Frontal cortex (tissue), 4 donors: ENCODE measurements around the gene ANKRD22. TPM values are rescaled to one million over a fixed set of nuclear protein-coding genes. Genes with fewer than 3 reads are reported as not detected.
A peak's percentile ranks its signal among the peaks of the same experiment; 100 is the strongest.

Source experiments
- DNase-seq, 2 donors: peaks; one replicate each; pipeline ENCODE4 v3.0.0; 2012; ENCODE audit warnings: low spot score in 2 of 2
- FAIRE-seq: peaks from 2 replicates; lab custom pipeline; 2012; peaks lifted over from hg19 to GRCh38; lab: Jason Lieb, UNC
- total RNA-seq: library from RNA; depleted of rRNA; stranded (reverse); fragments of >200 nt; gene quantifications from one replicate; pipeline ENCODE4 v1.2.3, GENCODE V29; 2014
- donor health status: control.
- donor health status: control.
- donor health status: control.

Gene ANKRD22
- total RNA-seq, 1 donor from 2014 or later: under 0.01 TPM

- DNase-seq (peak; percentile 13 to 24), FAIRE-seq (no peak)
Measured at GRCh38 chr10:88879534-88880281, 28.1 kb upstream of the ANKRD22 start, which contains the start of gene STAMBPL1. STAMBPL1 (plus strand) TSS chr10:88880245; CDS start chr10:88901709, 21,464 bp downstream.

GRCh38 chr10:88877298-88877697 lies 25.7 kb upstream of the ANKRD22 start:
- no peak for DNase-seq
- no peak for FAIRE-seq

- no peak for FAIRE-seq
- DNase-seq: no peak
Measured at GRCh38 chr10:88875081-88875480, 23.4 kb upstream of the ANKRD22 start.

- FAIRE-seq (no peak), DNase-seq (no peak)
Measured at GRCh38 chr10:88874281-88874680, 22.6 kb upstream of the ANKRD22 start.

- FAIRE-seq: no peak
- DNase-seq: no peak
Measured at GRCh38 chr10:88873757-88874156, 22.1 kb upstream of the ANKRD22 start.

- DNase-seq: no peak
- FAIRE-seq: no peak
Measured at GRCh38 chr10:88870089-88870488, 18.4 kb upstream of the ANKRD22 start.

- DNase-seq (no peak), FAIRE-seq (no peak)
Measured at GRCh38 chr10:88866454-88866853, 14.8 kb upstream of the ANKRD22 start.

- DNase-seq: no peak
- no peak for FAIRE-seq
Measured at GRCh38 chr10:88865281-88865876, 13.7 kb upstream of the ANKRD22 start.

- no peak for FAIRE-seq
- no peak for DNase-seq
Measured at GRCh38 chr10:88861036-88861435, 9.4 kb upstream of the ANKRD22 start.

GRCh38 chr10:88858491-88858890 lies 6.8 kb upstream of the ANKRD22 start:
- FAIRE-seq (no peak), DNase-seq (no peak)

GRCh38 chr10:88857831-88858230 lies 6.2 kb upstream of the ANKRD22 start:
- DNase-seq (no peak), FAIRE-seq (no peak)

- DNase-seq: no peak
- FAIRE-seq: no peak
Measured at GRCh38 chr10:88854684-88855083, 3.0 kb upstream of the ANKRD22 start.

GRCh38 chr10:88853155-88853881 lies 1.7 kb upstream of the ANKRD22 start:
- FAIRE-seq (no peak), DNase-seq (no peak)

GRCh38 chr10:88852327-88852726 lies 683 bp upstream of the ANKRD22 start:
- DNase-seq (no peak), FAIRE-seq (no peak)

GRCh38 chr10:88850712-88851111 lies 932 bp downstream of the ANKRD22 start:
- no peak for DNase-seq
- no peak for FAIRE-seq

GRCh38 chr10:88849234-88849633 lies 2.4 kb downstream of the ANKRD22 start:
- DNase-seq (no peak), FAIRE-seq (no peak)

- FAIRE-seq (no peak), DNase-seq (no peak)
Measured at GRCh38 chr10:88848499-88848898, 3.1 kb downstream of the ANKRD22 start.

- DNase-seq (no peak), FAIRE-seq (no peak)
Measured at GRCh38 chr10:88843171-88843570, 8.5 kb downstream of the ANKRD22 start.

- DNase-seq: no peak
- no peak for FAIRE-seq
Measured at GRCh38 chr10:88841316-88842111, 10.1 kb downstream of the ANKRD22 start.

GRCh38 chr10:88840881-88841280 lies 10.8 kb downstream of the ANKRD22 start:
- DNase-seq: no peak
- no peak for FAIRE-seq
